Measurements from ENCODE around the gene SAMD3. TPM values are rescaled to one million over a fixed set of nuclear protein-coding genes. Genes with fewer than 3 reads are reported as not detected.

Gene SAMD3
- total RNA-seq, 2 donors from 2014 or later: 41.3 to 44.8 TPM

- no peak overlapping the region for H3K4me3 ChIP-seq (ENCODE audit: low read length)
- Mint-ChIP-seq H3K36me3 (ENCODE audit: low read depth) (peaks cover 76% of the 10 kb centered on the region), H3K9me3 (peaks cover 34% of the 10 kb centered on the region), H3K27me3 (ENCODE audit: insufficient read depth) (no peaks in the 10 kb centered on the region), H3K4me1 (peaks cover 35% of the 10 kb centered on the region), H3K27ac (no peak overlapping the region), H3K4me3 (no peak overlapping the region)
- H3K4me1 ChIP-seq (ENCODE audit: control insufficient read depth, insufficient read depth, low read length): peaks cover under 1% of the 10 kb centered on the region
- H3K27me3 ChIP-seq (ENCODE audit: control insufficient read depth, insufficient read depth, low read length, poor library complexity, severe bottlenecking): no peaks in the 10 kb centered on the region
- TF ChIP-seq CTCF (conservative IDR thresholded peaks at IDR 0.05): no peak
- peaks cover 33% of the 10 kb centered on the region for H3K9me3 ChIP-seq (ENCODE audit: control insufficient read depth, low read length)
- H3K36me3 ChIP-seq (ENCODE audit: control insufficient read depth, insufficient read depth, low read length): peaks cover 29% of the 10 kb centered on the region
- no peak overlapping the region for H3K9ac ChIP-seq (ENCODE audit: extremely low read depth, low read length, poor library complexity, severe bottlenecking)
- 94 to 96% methylated on average over 4 to 10 of the region's 10 CpGs for WGBS, 2 experiments (ENCODE audit: insufficient coverage in 1 of 2, insufficient read length in 1 of 2)
- H3K27ac ChIP-seq (ENCODE audit: low read depth, low read length): no peak overlapping the region
- no peak for DNase-seq
Measured at GRCh38 chr6:130207979-130208649, 14.6 kb downstream of the SAMD3 start.

DNA sequence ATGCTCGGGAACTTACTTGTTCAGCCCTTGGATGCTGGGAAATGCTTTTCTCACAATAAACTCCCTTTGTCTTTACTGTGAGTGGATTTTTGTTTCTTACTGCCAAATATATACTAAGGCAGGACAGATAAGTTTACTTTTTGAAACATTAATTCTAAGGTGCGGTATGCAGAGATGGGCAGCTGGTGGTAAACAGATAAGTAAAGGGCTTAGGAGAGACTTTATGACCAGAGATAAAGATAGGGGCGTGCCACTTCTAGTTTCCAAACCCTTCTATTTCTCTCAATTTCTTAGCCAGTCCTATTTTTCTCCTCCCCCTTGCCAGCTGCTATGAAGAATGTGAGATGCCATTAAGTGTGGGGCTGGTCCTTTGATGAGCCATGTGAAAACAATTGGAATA, 16.3 kb downstream of the SAMD3 start:
- 80 to 91% methylated on average over 1 to 3 of the region's 3 CpGs for WGBS, 2 experiments (ENCODE audit: insufficient coverage in 1 of 2, insufficient read length in 1 of 2)
- H3K27me3 Mint-ChIP-seq (ENCODE audit: insufficient read depth): no peaks in the 10 kb centered on the region

GRCh38 chr6:130204322-130204721, 18.4 kb downstream of the SAMD3 start:
- no peak for DNase-seq
- H3K27me3 Mint-ChIP-seq (ENCODE audit: insufficient read depth): no peaks in the 10 kb centered on the region
- WGBS, 2 experiments (ENCODE audit: insufficient coverage in 1 of 2, insufficient read length in 1 of 2): 91% methylated on average over 3 of the region's 3 CpGs; no CpG with 5 or more reads in 1 of the 2 experiments
- peaks cover 8% of the 10 kb centered on the region for H3K4me1 ChIP-seq (ENCODE audit: control insufficient read depth, insufficient read depth, low read length)
- H3K36me3 ChIP-seq (ENCODE audit: control insufficient read depth, insufficient read depth, low read length): peaks cover 24% of the 10 kb centered on the region
- no peak overlapping the region for H3K9ac ChIP-seq (ENCODE audit: extremely low read depth, low read length, poor library complexity, severe bottlenecking)
- no peak overlapping the region for H3K4me3 Mint-ChIP-seq
- H3K9me3 Mint-ChIP-seq: peaks cover 33% of the 10 kb centered on the region
- TF ChIP-seq CTCF (conservative IDR thresholded peaks at IDR 0.05): no peak
- peaks cover 16% of the 10 kb centered on the region for H3K9me3 ChIP-seq (ENCODE audit: control insufficient read depth, low read length)
- no peak overlapping the region for H3K27ac Mint-ChIP-seq
- peaks cover 45% of the 10 kb centered on the region for H3K4me1 Mint-ChIP-seq
- H3K36me3 Mint-ChIP-seq (ENCODE audit: low read depth): peaks cover 75% of the 10 kb centered on the region
- no peak overlapping the region for H3K27ac ChIP-seq (ENCODE audit: low read depth, low read length)
- H3K4me3 ChIP-seq (ENCODE audit: low read length): no peak overlapping the region
- H3K27me3 ChIP-seq (ENCODE audit: control insufficient read depth, insufficient read depth, low read length, poor library complexity, severe bottlenecking): no peaks in the 10 kb centered on the region

More for the DNA sequence above, 16.3 kb downstream of the SAMD3 start:
- TF ChIP-seq CTCF (conservative IDR thresholded peaks at IDR 0.05): no peak
- H3K9ac ChIP-seq (ENCODE audit: extremely low read depth, low read length, poor library complexity, severe bottlenecking): no peak overlapping the region
- H3K27ac ChIP-seq (ENCODE audit: low read depth, low read length): no peak overlapping the region
- H3K36me3 Mint-ChIP-seq (ENCODE audit: low read depth): peaks cover 74% of the 10 kb centered on the region
- H3K9me3 ChIP-seq (ENCODE audit: control insufficient read depth, low read length): peaks cover 33% of the 10 kb centered on the region
- H3K27ac Mint-ChIP-seq: no peak overlapping the region
- H3K4me3 Mint-ChIP-seq: no peak overlapping the region
- no peak for DNase-seq
- peaks cover 33% of the 10 kb centered on the region for H3K4me1 Mint-ChIP-seq
- peaks cover 8% of the 10 kb centered on the region for H3K4me1 ChIP-seq (ENCODE audit: control insufficient read depth, insufficient read depth, low read length)
- H3K9me3 Mint-ChIP-seq: peaks cover 32% of the 10 kb centered on the region
- no peak overlapping the region for H3K4me3 ChIP-seq (ENCODE audit: low read length)
- peaks cover 29% of the 10 kb centered on the region for H3K36me3 ChIP-seq (ENCODE audit: control insufficient read depth, insufficient read depth, low read length)
- no peaks in the 10 kb centered on the region for H3K27me3 ChIP-seq (ENCODE audit: control insufficient read depth, insufficient read depth, low read length, poor library complexity, severe bottlenecking)

All from endodermal cell (in vitro differentiated cells).